ENCODE results near the gene TRPV3. TPM values are rescaled to one million over a fixed set of nuclear protein-coding genes. Genes with fewer than 3 reads are reported as not detected.
"Not testable (repeated sequence)": the region's sequence is repeated elsewhere in the genome, so short reads cannot be mapped to it uniquely, and the experiment has no call there.

TRPV3 gene
- polyA plus RNA-seq, 1 donor (not counting 4 experiments of a cell fraction or from before 2014, with no cell fraction given): 9.4 TPM

- FAIRE-seq (no peak), DNase-seq (ENCODE audit: low read depth, low spot score) (no peak)
- Histone ChIP-seq H3K9me3 (ENCODE audit: control insufficient read depth, low read depth, low read length) (no peaks in the 10 kb centered on the region), H3K36me3 (ENCODE audit: control insufficient read depth in 2 of 2, extremely low read depth in 1 of 2, insufficient read depth in 2 of 2, low read length in 2 of 2) (peaks cover 0 to 7% of the 10 kb centered on the region in 2 experiments), H2AFZ (ENCODE audit: control insufficient read depth, low read length) (no peak overlapping the region), H3K9me1 (ENCODE audit: control insufficient read depth, extremely low read depth, insufficient read depth, low read length) (no peaks in the 10 kb centered on the region), H3K4me2 (ENCODE audit: control insufficient read depth, extremely low read depth, insufficient read depth, low read depth, low read length) (no peak overlapping the region), H3K4me3 (ENCODE audit: control insufficient read depth in 2 of 3, extremely low read depth in 1 of 3, insufficient read depth in 2 of 3, low read depth in 1 of 3, low read length in 3 of 3) (no peak overlapping the region), H4K20me1 (ENCODE audit: control insufficient read depth, extremely low read depth, insufficient read depth, low read length) (no peaks in the 10 kb centered on the region), H3K79me2 (ENCODE audit: control insufficient read depth, insufficient read depth, low read length) (no peaks in the 10 kb centered on the region), H3K27me3 (ENCODE audit: control insufficient read depth, extremely low read depth, insufficient read depth, low read length) (no peaks in the 10 kb centered on the region), H3K9ac (ENCODE audit: control insufficient read depth, extremely low read depth, insufficient read depth, low read length) (no peak overlapping the region), H3K27ac (ENCODE audit: control insufficient read depth, insufficient read depth, low read length) (no peak overlapping the region), H3K4me1 (ENCODE audit: control insufficient read depth, extremely low read depth, insufficient read depth, low read length) (peaks cover 9% of the 10 kb centered on the region)
- dilution Hi-C loops (cut with MboI; ENCODE audit: extremely low pct_ligation_motif_present, low sequenced_read_pairs): no loop called here
- TF ChIP-seq CTCF (optimal IDR thresholded peaks at IDR 0.05 in 1 of 3, IDR thresholded peaks at IDR 0.05 in 1 of 3, conservative IDR thresholded peaks at IDR 0.05 in 1 of 3; ENCODE audit: extremely low read depth in 1 of 3, insufficient read depth in 2 of 3, low read length in 3 of 3): no peak
Measured at GRCh38 chr17:3566551-3566950, 8.9 kb upstream of the TRPV3 start.

GRCh38 chr17:3565143-3565542 lies 7.5 kb upstream of the TRPV3 start:
- no peaks in the 10 kb centered on the region for H4K20me1 ChIP-seq (ENCODE audit: control insufficient read depth, extremely low read depth, insufficient read depth, low read length)
- no peaks in the 10 kb centered on the region for H3K9me1 ChIP-seq (ENCODE audit: control insufficient read depth, extremely low read depth, insufficient read depth, low read length)
- no peak overlapping the region for H3K4me2 ChIP-seq (ENCODE audit: control insufficient read depth, extremely low read depth, insufficient read depth, low read depth, low read length)
- H3K27ac ChIP-seq (ENCODE audit: control insufficient read depth, insufficient read depth, low read length): no peak overlapping the region
- DNase-seq (ENCODE audit: low read depth, low spot score): no peak
- dilution Hi-C loops (cut with MboI; ENCODE audit: extremely low pct_ligation_motif_present, low sequenced_read_pairs): no loop called here
- H3K4me1 ChIP-seq (ENCODE audit: control insufficient read depth, extremely low read depth, insufficient read depth, low read length): peaks cover 9% of the 10 kb centered on the region
- H2AFZ ChIP-seq (ENCODE audit: control insufficient read depth, low read length): no peak overlapping the region
- H3K4me3 ChIP-seq (ENCODE audit: control insufficient read depth in 2 of 3, extremely low read depth in 1 of 3, insufficient read depth in 2 of 3, low read depth in 1 of 3, low read length in 3 of 3): no peak overlapping the region
- H3K79me2 ChIP-seq (ENCODE audit: control insufficient read depth, insufficient read depth, low read length): no peaks in the 10 kb centered on the region
- no peak for FAIRE-seq
- H3K9me3 ChIP-seq (ENCODE audit: control insufficient read depth, low read depth, low read length): no peaks in the 10 kb centered on the region
- H3K9ac ChIP-seq (ENCODE audit: control insufficient read depth, extremely low read depth, insufficient read depth, low read length): no peak overlapping the region
- TF ChIP-seq CTCF (optimal IDR thresholded peaks at IDR 0.05 in 1 of 3, IDR thresholded peaks at IDR 0.05 in 1 of 3, conservative IDR thresholded peaks at IDR 0.05 in 1 of 3; ENCODE audit: extremely low read depth in 1 of 3, insufficient read depth in 2 of 3, low read length in 3 of 3) (no peak), EZH2 (IDR thresholded peaks at IDR 0.05; ENCODE audit: low read length) (no peak)
- no peaks in the 10 kb centered on the region for H3K27me3 ChIP-seq (ENCODE audit: control insufficient read depth, extremely low read depth, insufficient read depth, low read length)
- peaks cover 0 to 4% of the 10 kb centered on the region in 2 experiments for H3K36me3 ChIP-seq (ENCODE audit: control insufficient read depth in 2 of 2, extremely low read depth in 1 of 2, insufficient read depth in 2 of 2, low read length in 2 of 2)

- peaks cover 12% of the 10 kb centered on the region for H3K4me1 ChIP-seq (ENCODE audit: control insufficient read depth, extremely low read depth, insufficient read depth, low read length)
- H3K27me3 ChIP-seq (ENCODE audit: control insufficient read depth, extremely low read depth, insufficient read depth, low read length); H4K20me1 ChIP-seq (ENCODE audit: control insufficient read depth, extremely low read depth, insufficient read depth, low read length); H3K9ac ChIP-seq (ENCODE audit: control insufficient read depth, extremely low read depth, insufficient read depth, low read length); H3K4me3 ChIP-seq (ENCODE audit: control insufficient read depth in 2 of 3, extremely low read depth in 1 of 3, insufficient read depth in 2 of 3, low read depth in 1 of 3, low read length in 3 of 3); DNase-seq (ENCODE audit: low read depth, low spot score); H3K4me2 ChIP-seq (ENCODE audit: control insufficient read depth, extremely low read depth, insufficient read depth, low read depth, low read length); H3K36me3 ChIP-seq (ENCODE audit: control insufficient read depth in 2 of 2, extremely low read depth in 1 of 2, insufficient read depth in 2 of 2, low read length in 2 of 2); H3K27ac ChIP-seq (ENCODE audit: control insufficient read depth, insufficient read depth, low read length); dilution Hi-C loops (cut with MboI; ENCODE audit: extremely low pct_ligation_motif_present, low sequenced_read_pairs); FAIRE-seq; H2AFZ ChIP-seq (ENCODE audit: control insufficient read depth, low read length); H3K9me3 ChIP-seq (ENCODE audit: control insufficient read depth, low read depth, low read length); H3K9me1 ChIP-seq (ENCODE audit: control insufficient read depth, extremely low read depth, insufficient read depth, low read length); H3K79me2 ChIP-seq (ENCODE audit: control insufficient read depth, insufficient read depth, low read length): not testable (repeated sequence)
Measured at GRCh38 chr17:3564241-3564640, 6.6 kb upstream of the TRPV3 start.

Data from keratinocyte (primary cell).